ENCODE data around the gene TIGAR. TPM values are rescaled to one million over a fixed set of nuclear protein-coding genes. Genes with fewer than 3 reads are reported as not detected.

Gene TIGAR
- total and polyA plus RNA-seq, 2 of the 8 experiments (the other 6 are each of a cell fraction or from before 2014, with no cell fraction given) = 3.8 to 26.4 TPM

- H2BK20ac ChIP-seq (ENCODE audit: low read length) = no peak overlapping the region
- CTCF ChIA-PET (ENCODE audit: partially characterized antibody) = interaction anchor here (0.6 kb wide), 1 partner anchor 8 kb away, joined by 5 read pairs; no protein-coding TSS in a partner anchor
- H3K79me1 ChIP-seq (ENCODE audit: low read depth, low read length) = no peaks in the 10 kb centered on the region
- H3K79me2 ChIP-seq (ENCODE audit: control insufficient read depth in 1 of 2, insufficient read depth in 2 of 2, low read length in 2 of 2) = peaks cover 0 to 28% of the 10 kb centered on the region in 2 experiments; a peak in 2 of 4 replicates
- FAIRE-seq (peak; percentile 60), DNase-seq (ENCODE audit: low read depth in 1 of 2, low spot score in 2 of 2) (no peak)
- WGBS, 2 experiments (ENCODE audit: extremely low coverage in 1 of 2, insufficient coverage in 1 of 2, insufficient read length in 1 of 2, insufficient replicate concordance in 2 of 2, low coverage in 1 of 2, low lambda C conversion rate in 2 of 2, missing lambda C conversion rate in 1 of 2) = 3% methylated on average over 13 of the region's 13 CpGs; no CpG with 5 or more reads in 1 of the 2 experiments
- peak overlapping the region; percentile 89; the same call in 1 of the 2 replicates for H2AFZ ChIP-seq (ENCODE audit: low read length)
- H3K27ac ChIP-seq (ENCODE audit: low read depth, low read length) = peak overlapping the region; percentile 83
- H3K4ac ChIP-seq (replicated peaks; ENCODE audit: insufficient read length, low read depth, low read length) = peak overlapping the region; percentile 39
- peak overlapping the region; percentile 68; the same call in 1 of the 2 replicates for H3K18ac ChIP-seq (ENCODE audit: extremely low read depth, low read length)
- peak overlapping the region; percentile 38 for H2BK120ac ChIP-seq (replicated peaks; ENCODE audit: low read depth, low read length)
- H2BK15ac ChIP-seq (ENCODE audit: low read length) = no peak overlapping the region
- peaks cover 13% of the 10 kb centered on the region; the same call in 1 of the 2 replicates for H3K23me2 ChIP-seq (ENCODE audit: low read depth, low read length)
- H3K23ac ChIP-seq (ENCODE audit: insufficient read length) = no peak overlapping the region
- no peaks in the 10 kb centered on the region; a peak in 1 of 4 replicates for H3K9me3 ChIP-seq (ENCODE audit: insufficient read depth in 2 of 2, low read depth in 1 of 2, low read length in 1 of 2)
- peak overlapping the region; percentile 66 to 95 (median 84) for H3K4me3 ChIP-seq (ENCODE audit: extremely low read depth in 1 of 4, insufficient read depth in 2 of 4, low read depth in 3 of 4, low read length in 4 of 4)
- no peak overlapping the region for H3K56ac ChIP-seq (replicated peaks; ENCODE audit: insufficient read length, low read depth, low read length)
- peak overlapping the region; percentile 84 to 87 for H3K4me2 ChIP-seq (ENCODE audit: insufficient read depth in 1 of 2, low read depth in 2 of 2, low read length in 2 of 2)
- 0 out of 2 replicates have a peak overlapping the region, but pooled peaks have one; percentile 52 for H2BK5ac ChIP-seq (ENCODE audit: low read depth, low read length)
- POLR2A ChIA-PET (ENCODE audit: partially characterized antibody) = interaction anchor here (1.3 to 3.3 kb wide), 2 partner anchors 15 to 48 kb away, joined by 3 to 16 read pairs; partner anchors contain the start of gene CCND2
- H3K27me3 ChIP-seq (replicated peaks in 1 of 4; ENCODE audit: control insufficient read depth in 3 of 4, extremely low read depth in 1 of 4, insufficient read depth in 3 of 4, low read length in 3 of 4) = peaks cover 0 to 3% (median 0%) of the 10 kb centered on the region in 4 experiments; a peak in 2 of 7 replicates
- peak overlapping the region; percentile 70 for H4K5ac ChIP-seq (ENCODE audit: insufficient read length, low read depth, low read length)
- H4K8ac ChIP-seq (ENCODE audit: extremely low read depth, insufficient read depth, low read length) = peak overlapping the region; percentile 91
- H3K4me1 ChIP-seq (replicated peaks in 1 of 4; ENCODE audit: control insufficient read depth in 3 of 4, insufficient read depth in 4 of 4, low read length in 3 of 4) = peaks cover 0 to 6% (median 1%) of the 10 kb centered on the region in 4 experiments; a peak in 4 of 7 replicates
- H4K20me1 ChIP-seq (replicated peaks in 1 of 2; ENCODE audit: control insufficient read depth in 1 of 2, insufficient read depth in 2 of 2, low read length in 2 of 2) = peaks cover 0 to 2% of the 10 kb centered on the region in 2 experiments
- H3K14ac ChIP-seq (ENCODE audit: insufficient read length) = no peak overlapping the region
- H3K9ac ChIP-seq (replicated peaks in 1 of 4; ENCODE audit: extremely low read depth in 1 of 4, low read depth in 3 of 4, low read length in 3 of 4) = peak overlapping the region; percentile 68 to 91 (median 73)
- peak overlapping the region; percentile 62 for H4K91ac ChIP-seq (replicated peaks; ENCODE audit: insufficient read length, low read length)
- H2AK5ac ChIP-seq (ENCODE audit: low read depth, low read length) = no peak overlapping the region
- H3K36me3 ChIP-seq (ENCODE audit: control insufficient read depth in 2 of 4, insufficient read depth in 4 of 4, low read length in 3 of 4) = peaks cover 2 to 6% (median 3%) of the 10 kb centered on the region in 4 experiments; a peak in 4 of 8 replicates
- TF ChIP-seq BRCA1 (IDR thresholded peaks at IDR 0.05; ENCODE audit: low read depth, low read length) (no peak), CTCF (IDR thresholded peaks at IDR 0.05; ENCODE audit: control extremely low read depth in 1 of 3, insufficient read depth in 1 of 3, low read depth in 1 of 3, low read length in 3 of 3) (peak in 1 of 3 experiments; percentile 2; a peak in 1 of 4 replicates), RBBP5 (IDR thresholded peaks at IDR 0.05; ENCODE audit: borderline replicate concordance, low read depth, low read length) (peak; percentile 62; the same call in 1 of the 2 replicates), GTF2F1 (IDR thresholded peaks at IDR 0.05; ENCODE audit: borderline replicate concordance, low read depth, low read length) (no peak), SRF (IDR thresholded peaks at IDR 0.05; ENCODE audit: low read depth, low read length) (no peak), TCF12 (IDR thresholded peaks at IDR 0.05; ENCODE audit: low read depth, low read length) (no peak), KDM1A (IDR thresholded peaks at IDR 0.05; ENCODE audit: borderline replicate concordance, low read length) (0 out of 2 replicates have a peak, but pooled peaks have one; percentile 51), SIN3A (conservative IDR thresholded peaks at IDR 0.05 in 1 of 2, IDR thresholded peaks at IDR 0.05 in 1 of 2; ENCODE audit: low read depth in 1 of 2, low read length in 2 of 2) (0 out of 4 replicates have a peak, but pooled peaks of 1 of the 2 experiments have one; percentile 54)
- H2BK12ac ChIP-seq (ENCODE audit: low read depth, low read length) = peak overlapping the region; percentile 80; the same call in 1 of the 2 replicates
Measured at GRCh38 chr12:4320497-4320852, 538 bp upstream of the TIGAR start.
